ENCODE data around the gene PRR23E.

PRR23E gene

DNA sequence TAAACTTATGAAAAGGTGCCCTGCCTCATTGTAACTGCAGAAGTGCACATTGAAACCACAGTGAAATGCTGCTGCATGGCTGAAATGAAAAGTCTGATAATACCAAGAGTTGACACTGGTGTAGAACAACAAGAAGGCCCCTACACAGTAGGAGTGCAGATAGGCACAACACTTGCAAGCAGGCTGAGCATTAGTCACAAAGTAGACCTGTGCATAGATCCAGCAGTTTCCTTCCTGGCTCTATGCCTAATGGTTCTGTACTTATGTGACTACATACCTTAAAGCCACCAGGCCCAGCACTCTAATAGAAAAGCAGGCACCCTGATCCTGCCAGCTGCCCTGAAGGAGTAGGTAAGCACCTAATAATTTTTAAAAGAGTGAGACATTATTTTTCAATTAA, 41.8 kb downstream of the PRR23E start:
- DNase-seq (ENCODE audit: extremely low read depth, low read depth) = no peak
- H3K4me3 ChIP-seq (replicated peaks; ENCODE audit: low read depth, low read length) = no peak overlapping the region
- TF ChIP-seq, protein P1, sequence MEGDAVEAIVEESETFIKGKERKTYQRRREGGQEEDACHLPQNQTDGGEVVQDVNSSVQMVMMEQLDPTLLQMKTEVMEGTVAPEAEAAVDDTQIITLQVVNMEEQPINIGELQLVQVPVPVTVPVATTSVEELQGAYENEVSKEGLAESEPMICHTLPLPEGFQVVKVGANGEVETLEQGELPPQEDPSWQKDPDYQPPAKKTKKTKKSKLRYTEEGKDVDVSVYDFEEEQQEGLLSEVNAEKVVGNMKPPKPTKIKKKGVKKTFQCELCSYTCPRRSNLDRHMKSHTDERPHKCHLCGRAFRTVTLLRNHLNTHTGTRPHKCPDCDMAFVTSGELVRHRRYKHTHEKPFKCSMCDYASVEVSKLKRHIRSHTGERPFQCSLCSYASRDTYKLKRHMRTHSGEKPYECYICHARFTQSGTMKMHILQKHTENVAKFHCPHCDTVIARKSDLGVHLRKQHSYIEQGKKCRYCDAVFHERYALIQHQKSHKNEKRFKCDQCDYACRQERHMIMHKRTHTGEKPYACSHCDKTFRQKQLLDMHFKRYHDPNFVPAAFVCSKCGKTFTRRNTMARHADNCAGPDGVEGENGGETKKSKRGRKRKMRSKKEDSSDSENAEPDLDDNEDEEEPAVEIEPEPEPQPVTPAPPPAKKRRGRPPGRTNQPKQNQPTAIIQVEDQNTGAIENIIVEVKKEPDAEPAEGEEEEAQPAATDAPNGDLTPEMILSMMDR (IDR thresholded peaks at IDR 0.05; ENCODE audit: low read depth, low read length, missing control alignments) = no peak

DNA sequence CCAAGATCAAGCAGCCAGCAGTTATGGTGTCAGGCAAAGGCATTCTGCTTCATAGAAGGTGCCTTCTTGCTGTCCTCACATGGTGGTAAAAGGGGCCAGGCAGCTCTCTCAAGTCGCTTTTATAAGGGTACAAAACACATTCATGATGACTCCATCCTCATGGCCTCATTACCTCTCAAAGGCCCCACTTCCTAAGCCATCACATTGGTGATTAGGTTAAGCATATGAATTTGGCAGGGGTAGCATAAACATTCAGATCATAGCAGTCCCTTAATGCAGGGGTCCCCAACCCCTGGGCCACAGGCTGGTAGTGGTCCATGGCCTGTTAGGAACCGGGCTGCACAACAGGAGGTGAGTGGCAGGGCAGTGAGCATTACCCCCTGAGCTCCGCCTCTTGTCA, 42.8 kb downstream of the PRR23E start:
- no peak for DNase-seq (ENCODE audit: extremely low read depth, low read depth)
- H3K4me3 ChIP-seq (replicated peaks; ENCODE audit: low read depth, low read length) = no peak overlapping the region
- TF ChIP-seq, protein P1 (IDR thresholded peaks at IDR 0.05; ENCODE audit: low read depth, low read length, missing control alignments) = no peak

DNA sequence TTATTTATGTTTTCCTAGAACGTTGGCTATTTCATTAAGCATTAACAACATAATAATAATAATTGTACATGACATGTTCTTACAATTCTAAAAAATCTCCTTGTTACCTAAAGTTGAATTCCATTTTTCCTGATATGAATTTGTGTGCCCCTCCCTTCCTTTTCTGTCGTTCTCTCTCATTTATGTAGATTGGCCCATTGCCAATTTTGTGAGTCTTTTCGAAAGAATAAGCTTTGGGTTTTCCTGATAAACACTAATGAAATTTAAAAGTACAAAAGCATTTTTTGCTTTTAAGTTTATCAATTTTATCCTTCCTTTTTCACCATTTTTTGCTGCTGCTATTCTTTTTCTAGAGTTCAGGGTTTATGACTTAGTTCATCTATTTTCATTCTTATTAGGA, 44.9 kb downstream of the PRR23E start:
- no peak overlapping the region for H3K4me3 ChIP-seq (replicated peaks; ENCODE audit: low read depth, low read length)
- DNase-seq (ENCODE audit: extremely low read depth, low read depth) = no peak
- TF ChIP-seq, protein P1 (IDR thresholded peaks at IDR 0.05; ENCODE audit: low read depth, low read length, missing control alignments) = no peak

DNA sequence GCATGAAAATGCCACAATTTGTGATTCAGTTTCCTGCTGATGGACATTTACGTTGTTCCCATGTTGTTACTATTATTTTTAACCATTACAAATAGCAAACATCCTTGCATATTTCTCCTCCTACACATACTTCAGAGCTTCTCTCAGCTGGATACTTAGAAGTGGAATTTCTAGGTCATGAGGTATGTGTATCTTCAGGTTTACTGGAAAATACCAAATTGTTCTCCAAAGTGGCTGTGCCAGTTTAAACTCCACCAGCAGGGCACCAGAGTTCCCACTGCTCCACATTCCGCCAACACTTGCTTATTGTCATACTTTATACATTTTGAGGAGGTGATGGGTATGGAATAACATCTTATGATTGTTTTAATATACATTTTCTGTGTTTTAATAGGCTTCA, 45.7 kb downstream of the PRR23E start:
- no peak overlapping the region for H3K4me3 ChIP-seq (replicated peaks; ENCODE audit: low read depth, low read length)
- no peak for DNase-seq (ENCODE audit: extremely low read depth, low read depth)
- TF ChIP-seq, protein P1 (IDR thresholded peaks at IDR 0.05; ENCODE audit: low read depth, low read length, missing control alignments) = no peak

DNA sequence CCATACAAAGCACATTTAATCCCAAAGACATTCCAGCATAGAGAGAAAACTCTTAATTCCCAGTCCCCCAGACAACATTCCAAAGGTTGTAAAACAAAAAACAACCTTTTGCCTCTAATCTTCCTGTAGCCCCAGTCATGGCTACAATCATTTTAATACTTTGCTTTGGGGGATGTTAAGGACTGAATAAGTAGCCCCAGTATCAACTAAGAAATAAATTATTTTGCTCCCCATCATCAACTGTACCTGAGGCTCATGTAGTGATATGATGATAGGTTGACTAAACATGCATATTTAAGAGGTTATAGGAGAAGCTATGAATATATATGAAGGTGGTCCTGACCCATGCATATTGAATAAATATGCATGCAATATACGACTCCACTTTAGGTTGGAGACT, 54.4 kb downstream of the PRR23E start:
- DNase-seq (ENCODE audit: extremely low read depth, low read depth) = no peak
- TF ChIP-seq, protein P1 (IDR thresholded peaks at IDR 0.05; ENCODE audit: low read depth, low read length, missing control alignments) = no peak
- no peak overlapping the region for H3K4me3 ChIP-seq (replicated peaks; ENCODE audit: low read depth, low read length)

Measured in HFF-Myc (cell line).